ENCODE measurements around the gene RPTOR. TPM values are rescaled to one million over a fixed set of nuclear protein-coding genes. Genes with fewer than 3 reads are reported as not detected.
A peak's percentile ranks its signal among the peaks of the same experiment; 100 is the strongest.

RPTOR gene
- polyA plus RNA-seq, 1 of the 3 experiments (the other 2 are of a cell fraction) = 14.9 TPM

DNA sequence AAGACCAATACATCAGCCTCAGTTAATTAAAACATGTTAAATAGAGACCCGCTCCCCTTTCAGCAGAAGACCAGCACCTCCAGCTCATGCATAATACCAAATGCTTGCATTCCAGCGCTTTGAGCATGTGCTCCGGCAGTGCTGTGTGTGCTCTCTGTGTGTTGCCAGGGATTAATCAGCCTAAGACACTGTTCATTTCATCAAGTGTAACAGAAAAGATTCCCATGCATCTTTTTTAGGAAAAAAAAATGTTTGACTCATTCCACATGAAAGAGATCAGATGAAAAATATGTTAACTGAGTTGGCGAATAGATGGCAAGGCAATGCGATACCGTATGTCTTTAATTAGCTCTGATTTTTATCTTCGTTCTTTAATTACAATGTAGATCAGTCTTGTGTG lies 187.6 kb downstream of the RPTOR start (continued):
- TF ChIP-seq CHD2 (IDR thresholded peaks at IDR 0.05; ENCODE audit: low read length, partially characterized antibody) (no peak), TEAD4 (IDR thresholded peaks at IDR 0.05; ENCODE audit: borderline replicate concordance, insufficient read depth) (no peak; the same call in 1 of the 2 replicates), GABPA (IDR thresholded peaks at IDR 0.05; ENCODE audit: low read depth) (no peak), NRF1 (IDR thresholded peaks at IDR 0.05; ENCODE audit: low read depth, low read length) (no peak), MXI1 (IDR thresholded peaks at IDR 0.05; ENCODE audit: low read depth, low read length) (no peak), FOSL2 (IDR thresholded peaks at IDR 0.05; ENCODE audit: borderline replicate concordance, low read depth) (peak; percentile 64; the same call in 1 of the 2 replicates), TCF12 (IDR thresholded peaks at IDR 0.05) (peak; percentile 91), FOXM1 (IDR thresholded peaks at IDR 0.05; ENCODE audit: low read depth) (no peak), RFX5 (IDR thresholded peaks at IDR 0.05; ENCODE audit: low read length) (no peak)
- TF ChIP-seq, protein P1, sequence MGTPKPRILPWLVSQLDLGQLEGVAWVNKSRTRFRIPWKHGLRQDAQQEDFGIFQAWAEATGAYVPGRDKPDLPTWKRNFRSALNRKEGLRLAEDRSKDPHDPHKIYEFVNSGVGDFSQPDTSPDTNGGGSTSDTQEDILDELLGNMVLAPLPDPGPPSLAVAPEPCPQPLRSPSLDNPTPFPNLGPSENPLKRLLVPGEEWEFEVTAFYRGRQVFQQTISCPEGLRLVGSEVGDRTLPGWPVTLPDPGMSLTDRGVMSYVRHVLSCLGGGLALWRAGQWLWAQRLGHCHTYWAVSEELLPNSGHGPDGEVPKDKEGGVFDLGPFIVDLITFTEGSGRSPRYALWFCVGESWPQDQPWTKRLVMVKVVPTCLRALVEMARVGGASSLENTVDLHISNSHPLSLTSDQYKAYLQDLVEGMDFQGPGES (IDR thresholded peaks at IDR 0.05; ENCODE audit: low read depth, low read length) = no peak

DNA sequence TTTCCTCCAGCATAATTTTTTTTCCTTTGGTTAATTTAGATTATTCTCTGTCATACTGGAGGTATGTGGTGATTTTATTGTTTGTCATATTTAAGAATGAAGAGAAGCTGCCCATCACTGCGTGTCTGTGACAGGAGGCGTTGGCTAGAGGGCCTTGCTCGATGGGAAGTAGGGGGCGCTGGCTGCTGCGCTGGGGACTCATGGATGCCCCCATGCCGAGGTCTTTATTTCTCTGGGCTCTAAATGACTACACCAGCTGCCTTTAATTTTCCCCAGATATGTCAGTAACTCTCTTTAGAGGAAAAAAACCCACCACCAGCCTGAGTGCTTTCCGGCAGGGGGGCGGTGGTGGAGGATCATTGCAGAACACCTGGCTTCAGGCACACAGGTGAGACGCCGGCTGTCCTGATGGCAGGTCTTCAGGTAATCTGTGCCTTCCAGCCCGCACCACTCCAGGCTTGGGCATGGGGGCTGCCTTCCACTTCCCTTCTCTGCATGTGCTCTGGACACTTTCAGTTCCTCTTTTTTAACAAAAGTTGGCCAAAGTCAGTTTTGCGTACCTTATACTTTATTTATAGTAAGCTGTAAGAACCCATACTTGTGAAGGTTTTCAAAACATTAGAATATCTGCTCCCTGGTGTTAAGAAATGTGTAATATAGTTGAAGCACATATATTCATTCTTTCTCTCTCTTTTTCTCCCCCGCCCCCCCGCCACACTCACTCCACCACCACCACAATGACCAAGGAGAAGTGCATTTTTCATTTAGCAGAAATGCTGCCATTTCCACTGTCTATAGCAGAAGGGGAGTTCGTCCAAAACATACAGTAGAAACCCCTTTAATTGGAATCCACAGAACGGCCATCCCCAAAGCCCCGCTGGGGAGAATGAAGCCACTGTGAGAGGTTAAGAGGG lies 192.7 kb downstream of the RPTOR start:
- H3F3A ChIP-seq (replicated peaks; ENCODE audit: insufficient read depth) = peaks cover 5% of the 10 kb centered on the region
- no peaks in the 10 kb centered on the region for H3K79me2 ChIP-seq (ENCODE audit: insufficient read depth)
- WGBS (ENCODE audit: low lambda C conversion rate) = 93% methylated on average over 17 of the region's 17 CpGs
- no peak overlapping the region for H2AFZ ChIP-seq (ENCODE audit: low read depth)
- POLR2A ChIA-PET = no interaction called here
- no peak overlapping the region for H3K27ac ChIP-seq (ENCODE audit: low read depth in 2 of 2, low read length in 1 of 2)
- H4K20me1 ChIP-seq (ENCODE audit: insufficient read depth) = no peaks in the 10 kb centered on the region
- H3K9me3 ChIP-seq = no peaks in the 10 kb centered on the region
- CTCF ChIA-PET = interaction anchor here (0.6 to 1.2 kb wide), 2 partner anchors 162 to 222 kb away, joined by 3 read pairs; no protein-coding TSS in a partner anchor
- no peaks in the 10 kb centered on the region for H3K27me3 ChIP-seq (ENCODE audit: insufficient read depth)
- TF ChIP-seq, protein P2, sequence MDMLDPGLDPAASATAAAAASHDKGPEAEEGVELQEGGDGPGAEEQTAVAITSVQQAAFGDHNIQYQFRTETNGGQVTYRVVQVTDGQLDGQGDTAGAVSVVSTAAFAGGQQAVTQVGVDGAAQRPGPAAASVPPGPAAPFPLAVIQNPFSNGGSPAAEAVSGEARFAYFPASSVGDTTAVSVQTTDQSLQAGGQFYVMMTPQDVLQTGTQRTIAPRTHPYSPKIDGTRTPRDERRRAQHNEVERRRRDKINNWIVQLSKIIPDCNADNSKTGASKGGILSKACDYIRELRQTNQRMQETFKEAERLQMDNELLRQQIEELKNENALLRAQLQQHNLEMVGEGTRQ (IDR thresholded peaks at IDR 0.05; ENCODE audit: borderline replicate concordance, low read depth, low read length) = no peak
- TF ChIP-seq RAD21 (IDR thresholded peaks at IDR 0.05; ENCODE audit: low read length) = peak; percentile 25; the same call in 1 of the 2 replicates
- TF ChIP-seq, protein P3, sequence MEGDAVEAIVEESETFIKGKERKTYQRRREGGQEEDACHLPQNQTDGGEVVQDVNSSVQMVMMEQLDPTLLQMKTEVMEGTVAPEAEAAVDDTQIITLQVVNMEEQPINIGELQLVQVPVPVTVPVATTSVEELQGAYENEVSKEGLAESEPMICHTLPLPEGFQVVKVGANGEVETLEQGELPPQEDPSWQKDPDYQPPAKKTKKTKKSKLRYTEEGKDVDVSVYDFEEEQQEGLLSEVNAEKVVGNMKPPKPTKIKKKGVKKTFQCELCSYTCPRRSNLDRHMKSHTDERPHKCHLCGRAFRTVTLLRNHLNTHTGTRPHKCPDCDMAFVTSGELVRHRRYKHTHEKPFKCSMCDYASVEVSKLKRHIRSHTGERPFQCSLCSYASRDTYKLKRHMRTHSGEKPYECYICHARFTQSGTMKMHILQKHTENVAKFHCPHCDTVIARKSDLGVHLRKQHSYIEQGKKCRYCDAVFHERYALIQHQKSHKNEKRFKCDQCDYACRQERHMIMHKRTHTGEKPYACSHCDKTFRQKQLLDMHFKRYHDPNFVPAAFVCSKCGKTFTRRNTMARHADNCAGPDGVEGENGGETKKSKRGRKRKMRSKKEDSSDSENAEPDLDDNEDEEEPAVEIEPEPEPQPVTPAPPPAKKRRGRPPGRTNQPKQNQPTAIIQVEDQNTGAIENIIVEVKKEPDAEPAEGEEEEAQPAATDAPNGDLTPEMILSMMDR (IDR thresholded peaks at IDR 0.05) = 0 out of 2 replicates have a peak, but pooled peaks have one; percentile 8
- H3K4me2 ChIP-seq = no peak overlapping the region
- H3K4me3 ChIP-seq (ENCODE audit: low read depth in 2 of 2, low read length in 1 of 2) = no peak overlapping the region
- H3K36me3 ChIP-seq (replicated peaks in 1 of 2; ENCODE audit: control insufficient read depth in 1 of 2, insufficient read depth in 2 of 2, low read length in 1 of 2) = peaks cover 10 to 21% of the 10 kb centered on the region in 2 experiments
- no peak overlapping the region for H3K9ac ChIP-seq
- DNase-seq = no peak
- H3K9me2 ChIP-seq = no peaks in the 10 kb centered on the region
- peaks cover 3 to 4% of the 10 kb centered on the region in 2 experiments; a peak in 2 of 4 replicates for H3K4me1 ChIP-seq (ENCODE audit: control insufficient read depth in 1 of 2, insufficient read depth in 2 of 2, low read depth in 1 of 2, low read length in 1 of 2)
